HCT116 (cell line): ENCODE measurements around the gene CDA. TPM values are rescaled to one million over a fixed set of nuclear protein-coding genes. Genes with fewer than 3 reads are reported as not detected.

ENCODE experiments used
- ATAC-seq: fragments of 200-7000 bp; cut with Tn5 transposase; 2 replicates; pipeline ENCODE4 v1.9.1; 2020; ENCODE audit warnings: mild to moderate bottlenecking, moderate library complexity
- BruUV-seq: library from RNA; stranded (reverse); fragments of 400-500 nt; replicated peaks from 2 replicates; lab custom pipeline; 2021; lab: Mats Ljungman, UMichigan
- CTCF ChIA-PET: fragments of 300-600 bp; sonication (Branson Sonifier 250); formaldehyde crosslinking; loops from one replicate; lab custom pipeline; 2021; ENCODE audit warnings: antibody characterized with exemption; lab: Charles Lee
- POLR2A ChIA-PET: fragments of 300-600, 350-600 bp; sonication (Branson Sonifier 250); formaldehyde crosslinking; loops from one replicate; lab custom pipeline; 2021; ENCODE audit warnings: antibody characterized with exemption; lab: Charles Lee
- RAD21 ChIA-PET, 2 experiments: fragments of 300-600 bp; sonication (Branson Sonifier 250); formaldehyde crosslinking; loops; one replicate each; lab custom pipeline; 2023; ENCODE audit warnings: low total read pairs in 2 of 2; ENCODE audit not compliant: uncharacterized antibody in 2 of 2, unreplicated experiment in 2 of 2, low non-redundant PET in 1 of 2; lab: Charles Lee
- DNase-seq: peaks from one replicate; pipeline ENCODE4 v3.0.0-alpha.2; 2010; ENCODE audit warnings: low read depth, low spot score
- H2AFZ ChIP-seq: fragments of 200-600 bp; shearing (Covaris generic), sonication (generic); 2 replicates; pipeline ENCODE4 v1.6.1; 2017; ENCODE audit warnings: low read depth, mixed run types, mixed read lengths, antibody characterized with exemption, low read length; ENCODE audit not compliant: poor library complexity, severe bottlenecking
- H3K27ac ChIP-seq: 2 replicates; pipeline ENCODE4 v1.5.1; 2012; ENCODE audit warnings: low read depth, low read length
- H3K27me3 ChIP-seq: fragments of 200-600 bp; sonication (generic); 2 replicates; pipeline ENCODE4 v1.6.1; 2016; ENCODE audit warnings: mixed run types, low read length, mixed read lengths; ENCODE audit not compliant: insufficient read depth
- H3K36me3 ChIP-seq, 2 experiments: fragments of 200-500 bp in 1 of 2; fragments of 200-600 bp in 1 of 2; sonication (Bioruptor generic) in 1 of 2; sonication (generic) in 1 of 2; 2 replicates each; pipeline versions ENCODE4 v1.5.1 to v1.6.1; 2014 to 2016; ENCODE audit warnings: low read length in 2 of 2, inconsistent platforms in 1 of 2, mixed read lengths in 1 of 2, mixed run types in 1 of 2; ENCODE audit not compliant: insufficient read depth in 2 of 2, control insufficient read depth in 1 of 2
- H3K4me1 ChIP-seq, 2 experiments: fragments of 200-600 bp in 1 of 2; sonication (generic) in 1 of 2; 2 replicates each; pipeline versions ENCODE4 v1.5.1 to v1.6.1; 2012 to 2017; ENCODE audit warnings: low read length in 2 of 2, inconsistent platforms in 1 of 2, mild to moderate bottlenecking in 1 of 2, mixed read lengths in 1 of 2, mixed run types in 1 of 2, moderate library complexity in 1 of 2; ENCODE audit not compliant: insufficient read depth in 2 of 2, control insufficient read depth in 1 of 2
- H3K4me2 ChIP-seq: fragments of 200-600 bp; sonication (generic); 2 replicates; pipeline ENCODE4 v1.6.1; 2017; ENCODE audit warnings: mixed run types, low read length, mixed read lengths
- H3K4me3 ChIP-seq, 2 experiments: fragments of 200-600 bp in 1 of 2; sonication (generic) in 1 of 2; replicated peaks in 1 of 2; 2 replicates each; pipeline ENCODE4 v1.5.1; 2011 to 2016; ENCODE audit warnings: low read length in 2 of 2, control low read depth in 1 of 2, low read depth in 1 of 2, mild to moderate bottlenecking in 1 of 2, mixed read lengths in 1 of 2, mixed run types in 1 of 2
- H3K79me2 ChIP-seq: fragments of 200-600 bp; sonication (generic); 2 replicates; pipeline ENCODE4 v1.6.1; 2017; ENCODE audit warnings: mild to moderate bottlenecking, mixed run types, low read length, moderate library complexity, mixed read lengths; ENCODE audit not compliant: insufficient read depth
- H3K9ac ChIP-seq: fragments of 200-600 bp; sonication (generic); 2 replicates; pipeline ENCODE4 v1.6.1; 2016; ENCODE audit warnings: low read length, mixed read lengths
- H3K9me2 ChIP-seq: fragments of 200-600 bp; sonication (generic), shearing (Covaris generic); 2 replicates; pipeline ENCODE4 v1.6.1; 2017; ENCODE audit warnings: mixed run types, mild to moderate bottlenecking, moderate library complexity; ENCODE audit not compliant: insufficient read depth
- H3K9me3 ChIP-seq, 2 experiments: fragments of 200-500 bp in 1 of 2; fragments of 200-600 bp in 1 of 2; sonication (Bioruptor generic) in 1 of 2; sonication (generic) in 1 of 2; 2 replicates each; pipeline ENCODE4 v1.6.1; 2014 to 2017; ENCODE audit warnings: low read length in 2 of 2, mixed read lengths in 2 of 2, inconsistent platforms in 1 of 2, low read depth in 1 of 2, mild to moderate bottlenecking in 1 of 2, mixed run types in 1 of 2, moderate library complexity in 1 of 2; ENCODE audit not compliant: control insufficient read depth in 1 of 2, insufficient read depth in 1 of 2
- H4K20me1 ChIP-seq: fragments of 200-600 bp; sonication (generic), shearing (Covaris generic); 2 replicates; pipeline ENCODE4 v1.6.1; 2017; ENCODE audit warnings: mixed run types, mild to moderate bottlenecking, moderate library complexity; ENCODE audit not compliant: insufficient read depth
- CBX3 ChIP-seq: IDR thresholded peaks from 2 replicates; pipeline ENCODE4 v1.6.1; 2012; ENCODE audit warnings: low read depth
- CEBPB ChIP-seq: IDR thresholded peaks from 2 replicates; pipeline ENCODE4 v1.6.1; 2012; ENCODE audit warnings: low read depth
- EGR1 ChIP-seq: IDR thresholded peaks from 2 replicates; pipeline ENCODE4 v1.6.1; 2012; ENCODE audit warnings: low read depth
- ELF1 ChIP-seq: IDR thresholded peaks from 2 replicates; pipeline ENCODE4 v1.6.1; 2012; ENCODE audit warnings: low read depth, borderline replicate concordance
- EZH2 ChIP-seq: fragments of 200-600 bp; sonication (generic); IDR thresholded peaks from 2 replicates; pipeline ENCODE4 v1.6.1; 2017; ENCODE audit warnings: antibody characterized with exemption, mixed run types
- EZH2phosphoT487 ChIP-seq: fragments of 200-600 bp; IDR thresholded peaks from 2 replicates; pipeline ENCODE4 v1.6.1; 2018; ENCODE audit warnings: antibody characterized with exemption, borderline replicate concordance
- FOSL1 ChIP-seq: IDR thresholded peaks from 2 replicates; pipeline ENCODE4 v1.6.1; 2012; ENCODE audit warnings: low read depth
- JUND ChIP-seq: IDR thresholded peaks from 2 replicates; pipeline ENCODE4 v1.6.1; 2012
- POLR2A ChIP-seq: IDR thresholded peaks from 2 replicates; pipeline ENCODE4 v1.7.0; 2011; ENCODE audit warnings: borderline replicate concordance; ENCODE audit not compliant: insufficient read depth, insufficient read length; ENCODE audit errors: extremely low read depth
- POLR2AphosphoS5 ChIP-seq: IDR thresholded peaks from 2 replicates; pipeline ENCODE4 v1.6.1; 2011; ENCODE audit warnings: mild to moderate bottlenecking, low read depth, low read length, moderate library complexity
- RAD21 ChIP-seq: IDR thresholded peaks from 2 replicates; pipeline ENCODE4 v1.6.1; 2012; ENCODE audit warnings: low read depth, mild to moderate bottlenecking
- SIN3A ChIP-seq: IDR thresholded peaks from 2 replicates; pipeline ENCODE4 v1.6.1; 2012; ENCODE audit warnings: low read depth
- SP1 ChIP-seq: IDR thresholded peaks from 2 replicates; pipeline ENCODE4 v1.6.1; 2012; ENCODE audit warnings: low read depth
- SRF ChIP-seq: IDR thresholded peaks from 2 replicates; pipeline ENCODE4 v1.6.1; 2012; ENCODE audit warnings: low read depth
- TCF7L2 ChIP-seq: IDR thresholded peaks from 2 replicates; pipeline ENCODE4 v1.7.0; 2011; ENCODE audit warnings: borderline replicate concordance, inconsistent platforms; ENCODE audit not compliant: insufficient read depth, insufficient read length; ENCODE audit errors: extremely low read depth
- YY1 ChIP-seq: IDR thresholded peaks from 2 replicates; pipeline ENCODE4 v1.6.1; 2011; ENCODE audit warnings: low read length, low read depth, moderate library complexity, mild to moderate bottlenecking; ENCODE audit not compliant: insufficient replicate concordance; ENCODE audit errors: extremely low read depth
- ZFX ChIP-seq: fragments of 450-650 bp; IDR thresholded peaks from 2 replicates; pipeline ENCODE4 v1.6.1; 2017
- ZNF274 ChIP-seq: fragments of 200-500 bp; sonication (Bioruptor generic); IDR thresholded peaks from 2 replicates; pipeline ENCODE4 v1.6.1; 2014; ENCODE audit warnings: mild to moderate bottlenecking, low read depth, low read length, inconsistent platforms
- intact Hi-C: fragments of 100-400 bp; cut with micrococcal nuclease; formaldehyde crosslinking; loops from 2 replicates; pipeline ENCODE4 v1.10.0; 2022
- total RNA-seq: library from RNA; stranded (reverse); gene quantifications from one replicate; pipeline ENCODE4 v1.2.1, GENCODE V29; 2021; ENCODE audit not compliant: unreplicated experiment
- TF ChIP-seq, protein P1 (sequence below): IDR thresholded peaks from 2 replicates; pipeline ENCODE4 v1.6.1; 2012
- TF ChIP-seq, protein P2 (sequence below): IDR thresholded peaks from 2 replicates; pipeline ENCODE4 v1.6.1; 2012
- TF ChIP-seq, protein P3 (sequence below): IDR thresholded peaks from 2 replicates; pipeline ENCODE4 v1.6.1; 2011; ENCODE audit warnings: mild to moderate bottlenecking, low read length, moderate library complexity; ENCODE audit not compliant: insufficient replicate concordance; ENCODE audit errors: extremely low read depth
- TF ChIP-seq, protein P4 (sequence below), 3 experiments: fragments of 200-600 bp in 1 of 3; sonication (generic) in 1 of 3; IDR thresholded peaks in 2 of 3; conservative IDR thresholded peaks in 1 of 3; 2 replicates each; pipeline ENCODE4 v1.5.1; 2012 to 2017; ENCODE audit warnings: low read depth in 2 of 3, low read length in 2 of 3, antibody characterized with exemption in 1 of 3, borderline replicate concordance in 1 of 3, control low read depth in 1 of 3, mild to moderate bottlenecking in 1 of 3, mixed read lengths in 1 of 3, mixed run types in 1 of 3, moderate library complexity in 1 of 3; ENCODE audit not compliant: insufficient read depth in 1 of 3

CDA gene
- total RNA-seq, 1 experiment from 2014 or later: 28.6 TPM

DNA sequence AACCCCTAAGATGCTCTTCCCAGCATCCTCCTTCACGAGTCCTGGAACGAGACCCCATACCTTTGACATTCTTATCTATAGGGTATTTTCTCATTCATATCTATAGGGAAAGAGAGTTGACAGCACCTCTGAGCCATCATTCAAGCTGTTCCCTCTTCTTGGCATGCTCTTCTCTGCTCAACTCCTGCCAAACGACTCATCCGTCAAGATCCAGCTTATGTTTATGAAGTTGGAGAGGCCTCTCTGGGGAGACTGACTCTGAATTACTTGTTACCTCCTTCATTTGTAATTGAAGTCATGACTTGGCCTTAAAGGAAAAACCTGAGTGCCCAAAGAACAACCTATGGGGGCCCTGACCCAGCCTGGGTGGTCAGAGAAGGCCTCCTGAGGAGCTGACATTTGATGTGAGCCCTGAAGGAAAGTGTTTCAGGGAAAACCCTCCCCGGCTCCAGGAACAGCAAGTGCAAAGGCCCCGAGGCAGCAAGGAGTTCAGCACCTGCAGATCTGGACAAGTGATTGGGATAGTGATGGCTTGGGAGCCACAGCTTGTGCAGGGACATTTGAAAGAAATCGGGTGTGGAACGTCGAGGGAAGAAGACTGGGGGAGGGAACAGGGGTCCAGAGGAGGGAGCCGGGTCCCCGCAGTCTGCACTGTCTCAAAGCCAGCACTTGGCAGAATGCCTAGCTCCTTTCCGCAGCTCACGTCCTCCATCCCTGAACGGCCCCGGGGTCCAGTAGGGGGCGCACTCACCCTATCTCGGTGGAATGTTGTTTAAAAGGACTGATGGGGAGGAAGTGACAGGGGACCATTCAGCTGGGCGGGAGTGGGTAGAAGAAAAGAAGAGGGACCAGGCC, 14.0 kb upstream of the CDA start:
- Histone ChIP-seq H3K36me3 (no peaks in the 10 kb centered on the region), H3K27ac (peak overlapping the region; percentile 61), H3K4me3 (no peak overlapping the region), H3K9me2 (no peaks in the 10 kb centered on the region), H2AFZ (peak overlapping the region; percentile 67), H3K27me3 (0 out of 2 replicates have a peak, but pooled peaks cover 2% of the 10 kb centered on the region), H3K79me2 (no peaks in the 10 kb centered on the region), H3K9me3 (no peaks in the 10 kb centered on the region), H4K20me1 (no peaks in the 10 kb centered on the region), H3K4me2 (peak overlapping the region; percentile 68), H3K4me1 (peaks cover 17 to 44% of the 10 kb centered on the region in 2 experiments), H3K9ac (no peak overlapping the region)
- CTCF ChIA-PET: interaction anchor here (0.6 to 3.7 kb wide), 25 partner anchors 9 to 770 kb away, joined by 3 to 74 read pairs (median 4); partner anchors contain the start of genes CDA, DDOST and PINK1
- BruUV-seq: no TSS peak
- DNase-seq (peak; percentile 85), ATAC-seq (peak; percentile 86)
- intact Hi-C loops: loop anchor here (1.0 to 5.0 kb wide), 4 partner anchors 37 to 66 kb away; partner anchors contain the start of gene PINK1
- POLR2A ChIA-PET: interaction anchor here (0.8 to 1.9 kb wide), 4 partner anchors 10 to 59 kb away, joined by 3 to 10 read pairs (median 5); no protein-coding TSS in a partner anchor
- RAD21 ChIA-PET: interaction anchor here (0.6 to 2.0 kb wide), 10 partner anchors 14 to 157 kb away, joined by 3 to 23 read pairs (median 4); partner anchors contain the start of genes PINK1 (in 2 of the 2), CDA (in 1 of the 2), DDOST (in 1 of the 2) and SH2D5 (in 1 of the 2)
- TF ChIP-seq, protein P1, sequence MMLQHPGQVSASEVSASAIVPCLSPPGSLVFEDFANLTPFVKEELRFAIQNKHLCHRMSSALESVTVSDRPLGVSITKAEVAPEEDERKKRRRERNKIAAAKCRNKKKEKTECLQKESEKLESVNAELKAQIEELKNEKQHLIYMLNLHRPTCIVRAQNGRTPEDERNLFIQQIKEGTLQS: no peak
- TF ChIP-seq POLR2AphosphoS5: peak; percentile 37; the same call in 1 of the 2 replicates
- no peak for TF ChIP-seq ZNF274
- TF ChIP-seq, protein P2, sequence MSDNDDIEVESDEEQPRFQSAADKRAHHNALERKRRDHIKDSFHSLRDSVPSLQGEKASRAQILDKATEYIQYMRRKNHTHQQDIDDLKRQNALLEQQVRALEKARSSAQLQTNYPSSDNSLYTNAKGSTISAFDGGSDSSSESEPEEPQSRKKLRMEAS: no peak
- no peak for TF ChIP-seq ELF1
- TF ChIP-seq YY1: peak; percentile 75
- TF ChIP-seq RAD21: peak; percentile 97
- TF ChIP-seq, protein P3, sequence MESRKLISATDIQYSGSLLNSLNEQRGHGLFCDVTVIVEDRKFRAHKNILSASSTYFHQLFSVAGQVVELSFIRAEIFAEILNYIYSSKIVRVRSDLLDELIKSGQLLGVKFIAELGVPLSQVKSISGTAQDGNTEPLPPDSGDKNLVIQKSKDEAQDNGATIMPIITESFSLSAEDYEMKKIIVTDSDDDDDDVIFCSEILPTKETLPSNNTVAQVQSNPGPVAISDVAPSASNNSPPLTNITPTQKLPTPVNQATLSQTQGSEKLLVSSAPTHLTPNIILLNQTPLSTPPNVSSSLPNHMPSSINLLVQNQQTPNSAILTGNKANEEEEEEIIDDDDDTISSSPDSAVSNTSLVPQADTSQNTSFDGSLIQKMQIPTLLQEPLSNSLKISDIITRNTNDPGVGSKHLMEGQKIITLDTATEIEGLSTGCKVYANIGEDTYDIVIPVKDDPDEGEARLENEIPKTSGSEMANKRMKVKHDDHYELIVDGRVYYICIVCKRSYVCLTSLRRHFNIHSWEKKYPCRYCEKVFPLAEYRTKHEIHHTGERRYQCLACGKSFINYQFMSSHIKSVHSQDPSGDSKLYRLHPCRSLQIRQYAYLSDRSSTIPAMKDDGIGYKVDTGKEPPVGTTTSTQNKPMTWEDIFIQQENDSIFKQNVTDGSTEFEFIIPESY: no peak
- no peak for TF ChIP-seq JUND
- no peak for TF ChIP-seq SRF
- TF ChIP-seq, protein P4, sequence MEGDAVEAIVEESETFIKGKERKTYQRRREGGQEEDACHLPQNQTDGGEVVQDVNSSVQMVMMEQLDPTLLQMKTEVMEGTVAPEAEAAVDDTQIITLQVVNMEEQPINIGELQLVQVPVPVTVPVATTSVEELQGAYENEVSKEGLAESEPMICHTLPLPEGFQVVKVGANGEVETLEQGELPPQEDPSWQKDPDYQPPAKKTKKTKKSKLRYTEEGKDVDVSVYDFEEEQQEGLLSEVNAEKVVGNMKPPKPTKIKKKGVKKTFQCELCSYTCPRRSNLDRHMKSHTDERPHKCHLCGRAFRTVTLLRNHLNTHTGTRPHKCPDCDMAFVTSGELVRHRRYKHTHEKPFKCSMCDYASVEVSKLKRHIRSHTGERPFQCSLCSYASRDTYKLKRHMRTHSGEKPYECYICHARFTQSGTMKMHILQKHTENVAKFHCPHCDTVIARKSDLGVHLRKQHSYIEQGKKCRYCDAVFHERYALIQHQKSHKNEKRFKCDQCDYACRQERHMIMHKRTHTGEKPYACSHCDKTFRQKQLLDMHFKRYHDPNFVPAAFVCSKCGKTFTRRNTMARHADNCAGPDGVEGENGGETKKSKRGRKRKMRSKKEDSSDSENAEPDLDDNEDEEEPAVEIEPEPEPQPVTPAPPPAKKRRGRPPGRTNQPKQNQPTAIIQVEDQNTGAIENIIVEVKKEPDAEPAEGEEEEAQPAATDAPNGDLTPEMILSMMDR (IDR thresholded peaks at IDR 0.05 in 2 of 3, conservative IDR thresholded peaks at IDR 0.05 in 1 of 3; ENCODE audit: borderline replicate concordance in 1 of 3, insufficient read depth in 1 of 3, low read depth in 2 of 3, low read length in 2 of 3): peak; percentile 93 to 96 (median 95); a peak in 5 of 6 replicates
- TF ChIP-seq POLR2A: no peak
- no peak; the same call in 1 of the 2 replicates for TF ChIP-seq CBX3
- TF ChIP-seq ZFX: no peak
- no peak for TF ChIP-seq CEBPB
- TF ChIP-seq FOSL1: no peak
- TF ChIP-seq EGR1: no peak
- TF ChIP-seq TCF7L2: no peak
- TF ChIP-seq SIN3A: no peak
- no peak for TF ChIP-seq EZH2phosphoT487
- TF ChIP-seq SP1: no peak
- TF ChIP-seq EZH2: no peak
